ENCODE data around the gene CCDC146. TPM values are rescaled to one million over a fixed set of nuclear protein-coding genes. Genes with fewer than 3 reads are reported as not detected.

CCDC146 gene
- total RNA-seq, 1 experiment from 2014 or later = 1.1 TPM

DNA sequence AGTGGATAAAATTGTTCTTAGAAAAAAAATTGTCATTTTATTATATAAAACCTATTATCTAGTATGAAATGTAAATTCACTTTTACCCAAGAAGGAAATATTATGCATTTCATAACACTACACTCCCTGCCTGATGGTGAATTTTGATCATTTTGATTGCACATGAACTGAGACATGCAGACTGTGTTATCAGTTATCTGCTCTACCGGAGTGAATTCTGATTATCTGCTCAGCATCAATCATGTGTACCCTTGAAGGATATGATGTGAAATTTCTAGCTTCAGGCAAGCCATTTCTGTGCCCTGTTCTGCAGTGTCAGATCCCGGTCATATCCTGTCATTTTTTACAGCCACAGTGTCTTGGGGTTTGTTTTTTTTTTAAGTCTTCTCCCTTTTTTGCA lies 162.2 kb downstream of the CCDC146 start:
- no peak overlapping the region for H3K27ac Mint-ChIP-seq
- TF ChIP-seq JUN (CRISPR knock-in tag; IDR thresholded peaks at IDR 0.05) (no peak), HMGA2 (CRISPR knock-in tag; IDR thresholded peaks at IDR 0.05) (no peak), ZBTB21 (CRISPR knock-in tag; IDR thresholded peaks at IDR 0.05; ENCODE audit: borderline replicate concordance) (no peak)
- TF ChIP-seq, protein P1, sequence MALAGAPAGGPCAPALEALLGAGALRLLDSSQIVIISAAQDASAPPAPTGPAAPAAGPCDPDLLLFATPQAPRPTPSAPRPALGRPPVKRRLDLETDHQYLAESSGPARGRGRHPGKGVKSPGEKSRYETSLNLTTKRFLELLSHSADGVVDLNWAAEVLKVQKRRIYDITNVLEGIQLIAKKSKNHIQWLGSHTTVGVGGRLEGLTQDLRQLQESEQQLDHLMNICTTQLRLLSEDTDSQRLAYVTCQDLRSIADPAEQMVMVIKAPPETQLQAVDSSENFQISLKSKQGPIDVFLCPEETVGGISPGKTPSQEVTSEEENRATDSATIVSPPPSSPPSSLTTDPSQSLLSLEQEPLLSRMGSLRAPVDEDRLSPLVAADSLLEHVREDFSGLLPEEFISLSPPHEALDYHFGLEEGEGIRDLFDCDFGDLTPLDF (CRISPR knock-in tag; IDR thresholded peaks at IDR 0.05) = no peak
- TF ChIP-seq, protein P2, sequence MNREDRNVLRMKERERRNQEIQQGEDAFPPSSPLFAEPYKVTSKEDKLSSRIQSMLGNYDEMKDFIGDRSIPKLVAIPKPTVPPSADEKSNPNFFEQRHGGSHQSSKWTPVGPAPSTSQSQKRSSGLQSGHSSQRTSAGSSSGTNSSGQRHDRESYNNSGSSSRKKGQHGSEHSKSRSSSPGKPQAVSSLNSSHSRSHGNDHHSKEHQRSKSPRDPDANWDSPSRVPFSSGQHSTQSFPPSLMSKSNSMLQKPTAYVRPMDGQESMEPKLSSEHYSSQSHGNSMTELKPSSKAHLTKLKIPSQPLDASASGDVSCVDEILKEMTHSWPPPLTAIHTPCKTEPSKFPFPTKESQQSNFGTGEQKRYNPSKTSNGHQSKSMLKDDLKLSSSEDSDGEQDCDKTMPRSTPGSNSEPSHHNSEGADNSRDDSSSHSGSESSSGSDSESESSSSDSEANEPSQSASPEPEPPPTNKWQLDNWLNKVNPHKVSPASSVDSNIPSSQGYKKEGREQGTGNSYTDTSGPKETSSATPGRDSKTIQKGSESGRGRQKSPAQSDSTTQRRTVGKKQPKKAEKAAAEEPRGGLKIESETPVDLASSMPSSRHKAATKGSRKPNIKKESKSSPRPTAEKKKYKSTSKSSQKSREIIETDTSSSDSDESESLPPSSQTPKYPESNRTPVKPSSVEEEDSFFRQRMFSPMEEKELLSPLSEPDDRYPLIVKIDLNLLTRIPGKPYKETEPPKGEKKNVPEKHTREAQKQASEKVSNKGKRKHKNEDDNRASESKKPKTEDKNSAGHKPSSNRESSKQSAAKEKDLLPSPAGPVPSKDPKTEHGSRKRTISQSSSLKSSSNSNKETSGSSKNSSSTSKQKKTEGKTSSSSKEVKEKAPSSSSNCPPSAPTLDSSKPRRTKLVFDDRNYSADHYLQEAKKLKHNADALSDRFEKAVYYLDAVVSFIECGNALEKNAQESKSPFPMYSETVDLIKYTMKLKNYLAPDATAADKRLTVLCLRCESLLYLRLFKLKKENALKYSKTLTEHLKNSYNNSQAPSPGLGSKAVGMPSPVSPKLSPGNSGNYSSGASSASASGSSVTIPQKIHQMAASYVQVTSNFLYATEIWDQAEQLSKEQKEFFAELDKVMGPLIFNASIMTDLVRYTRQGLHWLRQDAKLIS (CRISPR knock-in tag; IDR thresholded peaks at IDR 0.05; ENCODE audit: borderline replicate concordance) = no peak
- TF ChIP-seq, protein P3, sequence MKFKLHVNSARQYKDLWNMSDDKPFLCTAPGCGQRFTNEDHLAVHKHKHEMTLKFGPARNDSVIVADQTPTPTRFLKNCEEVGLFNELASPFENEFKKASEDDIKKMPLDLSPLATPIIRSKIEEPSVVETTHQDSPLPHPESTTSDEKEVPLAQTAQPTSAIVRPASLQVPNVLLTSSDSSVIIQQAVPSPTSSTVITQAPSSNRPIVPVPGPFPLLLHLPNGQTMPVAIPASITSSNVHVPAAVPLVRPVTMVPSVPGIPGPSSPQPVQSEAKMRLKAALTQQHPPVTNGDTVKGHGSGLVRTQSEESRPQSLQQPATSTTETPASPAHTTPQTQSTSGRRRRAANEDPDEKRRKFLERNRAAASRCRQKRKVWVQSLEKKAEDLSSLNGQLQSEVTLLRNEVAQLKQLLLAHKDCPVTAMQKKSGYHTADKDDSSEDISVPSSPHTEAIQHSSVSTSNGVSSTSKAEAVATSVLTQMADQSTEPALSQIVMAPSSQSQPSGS (CRISPR knock-in tag; IDR thresholded peaks at IDR 0.05; ENCODE audit: borderline replicate concordance, low read depth) = no peak
- POLR2A ChIA-PET = no interaction called here

DNA sequence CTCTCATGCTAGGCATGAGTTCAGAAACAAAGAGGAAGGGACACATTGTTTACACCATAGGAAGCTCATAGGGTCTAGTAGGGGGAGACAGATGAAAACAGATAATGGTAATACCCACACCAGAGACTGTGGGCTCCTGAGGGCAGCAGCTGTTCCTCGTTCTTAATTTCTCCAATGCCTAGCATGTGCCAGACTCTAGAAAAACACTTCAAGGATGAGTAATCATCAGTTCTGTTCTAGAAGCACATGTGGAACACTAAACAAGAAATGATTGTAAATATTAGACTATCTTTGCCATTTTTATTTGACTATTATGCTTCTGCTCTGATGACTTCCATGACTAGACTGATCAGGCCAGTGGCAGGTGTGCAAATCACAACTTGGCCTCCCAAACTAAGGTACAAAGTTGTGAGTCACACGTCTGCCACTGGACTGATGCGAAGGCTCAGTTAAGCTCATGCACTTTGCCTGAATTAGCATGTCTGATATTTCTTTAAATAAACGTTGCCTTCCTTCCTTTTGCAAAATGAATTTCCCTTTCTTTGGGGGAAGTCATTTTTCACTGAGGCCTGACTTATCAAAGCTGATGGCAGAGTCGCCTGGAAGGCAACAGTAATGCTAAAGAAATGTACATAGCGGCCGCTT lies 166.4 kb downstream of the CCDC146 start:
- no peak for ATAC-seq
- TF ChIP-seq HMGA2 (CRISPR knock-in tag; IDR thresholded peaks at IDR 0.05) = no peak
- no peak for TF ChIP-seq ZNF317 (CRISPR knock-in tag; IDR thresholded peaks at IDR 0.05; ENCODE audit: borderline replicate concordance, low read depth)
- no peak for TF ChIP-seq KAT7 (CRISPR knock-in tag; IDR thresholded peaks at IDR 0.05; ENCODE audit: borderline replicate concordance)
- TF ChIP-seq, protein P4, sequence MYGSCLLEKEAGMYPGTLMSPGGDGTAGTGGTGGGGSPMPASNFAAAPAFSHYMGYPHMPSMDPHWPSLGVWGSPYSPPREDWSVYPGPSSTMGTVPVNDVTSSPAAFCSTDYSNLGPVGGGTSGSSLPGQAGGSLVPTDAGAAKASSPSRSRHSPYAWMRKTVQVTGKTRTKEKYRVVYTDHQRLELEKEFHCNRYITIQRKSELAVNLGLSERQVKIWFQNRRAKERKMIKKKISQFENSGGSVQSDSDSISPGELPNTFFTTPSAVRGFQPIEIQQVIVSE (CRISPR knock-in tag; IDR thresholded peaks at IDR 0.05; ENCODE audit: borderline replicate concordance) = no peak
- no peak for TF ChIP-seq JAZF1 (CRISPR knock-in tag; IDR thresholded peaks at IDR 0.05)
- no peak for TF ChIP-seq FOXJ3 (CRISPR knock-in tag; IDR thresholded peaks at IDR 0.05; ENCODE audit: borderline replicate concordance)
- TF ChIP-seq, protein P5, sequence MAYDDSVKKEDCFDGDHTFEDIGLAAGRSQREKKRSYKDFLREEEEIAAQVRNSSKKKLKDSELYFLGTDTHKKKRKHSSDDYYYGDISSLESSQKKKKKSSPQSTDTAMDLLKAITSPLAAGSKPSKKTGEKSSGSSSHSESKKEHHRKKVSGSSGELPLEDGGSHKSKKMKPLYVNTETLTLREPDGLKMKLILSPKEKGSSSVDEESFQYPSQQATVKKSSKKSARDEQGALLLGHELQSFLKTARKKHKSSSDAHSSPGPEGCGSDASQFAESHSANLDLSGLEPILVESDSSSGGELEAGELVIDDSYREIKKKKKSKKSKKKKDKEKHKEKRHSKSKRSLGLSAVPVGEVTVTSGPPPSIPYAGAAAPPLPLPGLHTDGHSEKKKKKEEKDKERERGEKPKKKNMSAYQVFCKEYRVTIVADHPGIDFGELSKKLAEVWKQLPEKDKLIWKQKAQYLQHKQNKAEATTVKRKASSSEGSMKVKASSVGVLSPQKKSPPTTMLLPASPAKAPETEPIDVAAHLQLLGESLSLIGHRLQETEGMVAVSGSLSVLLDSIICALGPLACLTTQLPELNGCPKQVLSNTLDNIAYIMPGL (CRISPR knock-in tag; IDR thresholded peaks at IDR 0.05) = no peak
- TF ChIP-seq, protein P6, sequence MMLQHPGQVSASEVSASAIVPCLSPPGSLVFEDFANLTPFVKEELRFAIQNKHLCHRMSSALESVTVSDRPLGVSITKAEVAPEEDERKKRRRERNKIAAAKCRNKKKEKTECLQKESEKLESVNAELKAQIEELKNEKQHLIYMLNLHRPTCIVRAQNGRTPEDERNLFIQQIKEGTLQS (CRISPR knock-in tag; conservative IDR thresholded peaks at IDR 0.05) = no peak
- no peak for TF ChIP-seq ELF4 (CRISPR knock-in tag; IDR thresholded peaks at IDR 0.05; ENCODE audit: low read depth)
- no peak for TF ChIP-seq PRRX2 (CRISPR knock-in tag; IDR thresholded peaks at IDR 0.05)
- TF ChIP-seq, protein P7, sequence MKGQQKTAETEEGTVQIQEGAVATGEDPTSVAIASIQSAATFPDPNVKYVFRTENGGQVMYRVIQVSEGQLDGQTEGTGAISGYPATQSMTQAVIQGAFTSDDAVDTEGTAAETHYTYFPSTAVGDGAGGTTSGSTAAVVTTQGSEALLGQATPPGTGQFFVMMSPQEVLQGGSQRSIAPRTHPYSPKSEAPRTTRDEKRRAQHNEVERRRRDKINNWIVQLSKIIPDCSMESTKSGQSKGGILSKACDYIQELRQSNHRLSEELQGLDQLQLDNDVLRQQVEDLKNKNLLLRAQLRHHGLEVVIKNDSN (CRISPR knock-in tag; IDR thresholded peaks at IDR 0.05) = no peak
- no peak for TF ChIP-seq RORB (CRISPR knock-in tag; IDR thresholded peaks at IDR 0.05)
- TF ChIP-seq GABPB1 (CRISPR knock-in tag; IDR thresholded peaks at IDR 0.05) = no peak
- TF ChIP-seq, protein P8, sequence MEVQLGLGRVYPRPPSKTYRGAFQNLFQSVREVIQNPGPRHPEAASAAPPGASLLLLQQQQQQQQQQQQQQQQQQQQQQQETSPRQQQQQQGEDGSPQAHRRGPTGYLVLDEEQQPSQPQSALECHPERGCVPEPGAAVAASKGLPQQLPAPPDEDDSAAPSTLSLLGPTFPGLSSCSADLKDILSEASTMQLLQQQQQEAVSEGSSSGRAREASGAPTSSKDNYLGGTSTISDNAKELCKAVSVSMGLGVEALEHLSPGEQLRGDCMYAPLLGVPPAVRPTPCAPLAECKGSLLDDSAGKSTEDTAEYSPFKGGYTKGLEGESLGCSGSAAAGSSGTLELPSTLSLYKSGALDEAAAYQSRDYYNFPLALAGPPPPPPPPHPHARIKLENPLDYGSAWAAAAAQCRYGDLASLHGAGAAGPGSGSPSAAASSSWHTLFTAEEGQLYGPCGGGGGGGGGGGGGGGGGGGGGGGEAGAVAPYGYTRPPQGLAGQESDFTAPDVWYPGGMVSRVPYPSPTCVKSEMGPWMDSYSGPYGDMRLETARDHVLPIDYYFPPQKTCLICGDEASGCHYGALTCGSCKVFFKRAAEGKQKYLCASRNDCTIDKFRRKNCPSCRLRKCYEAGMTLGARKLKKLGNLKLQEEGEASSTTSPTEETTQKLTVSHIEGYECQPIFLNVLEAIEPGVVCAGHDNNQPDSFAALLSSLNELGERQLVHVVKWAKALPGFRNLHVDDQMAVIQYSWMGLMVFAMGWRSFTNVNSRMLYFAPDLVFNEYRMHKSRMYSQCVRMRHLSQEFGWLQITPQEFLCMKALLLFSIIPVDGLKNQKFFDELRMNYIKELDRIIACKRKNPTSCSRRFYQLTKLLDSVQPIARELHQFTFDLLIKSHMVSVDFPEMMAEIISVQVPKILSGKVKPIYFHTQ (CRISPR knock-in tag; IDR thresholded peaks at IDR 0.05) = no peak
- TF ChIP-seq, protein P9, sequence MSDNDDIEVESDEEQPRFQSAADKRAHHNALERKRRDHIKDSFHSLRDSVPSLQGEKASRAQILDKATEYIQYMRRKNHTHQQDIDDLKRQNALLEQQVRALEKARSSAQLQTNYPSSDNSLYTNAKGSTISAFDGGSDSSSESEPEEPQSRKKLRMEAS (CRISPR knock-in tag; IDR thresholded peaks at IDR 0.05) = no peak

More for the DNA sequence above, 162.2 kb downstream of the CCDC146 start:
- DNase-seq (ENCODE audit: low spot score) (no peak), ATAC-seq (no peak)
- Mint-ChIP-seq H3K27me3 (ENCODE audit: low read depth) (peaks cover 3% of the 10 kb centered on the region), H3K4me1 (no peaks in the 10 kb centered on the region), H3K36me3 (no peaks in the 10 kb centered on the region), H3K9me3 (peaks cover 15% of the 10 kb centered on the region), H3K4me3 (no peak overlapping the region)
- CTCF ChIA-PET = interaction anchor here (0.7 kb wide), 1 partner anchor 38 kb away, joined by 3 read pairs; no protein-coding TSS in a partner anchor

More for the DNA sequence above, 166.4 kb downstream of the CCDC146 start:
- Mint-ChIP-seq H3K36me3 (no peaks in the 10 kb centered on the region), H3K4me3 (no peak overlapping the region), H3K9me3 (peaks cover 15% of the 10 kb centered on the region), H3K4me1 (no peaks in the 10 kb centered on the region), H3K27me3 (ENCODE audit: low read depth) (peaks cover 3% of the 10 kb centered on the region), H3K27ac (0 out of 2 replicates have a peak overlapping the region, but pooled peaks have one; percentile 62)
- ChIA-PET POLR2A (interaction anchor here (0.9 kb wide), 1 partner anchor 39 kb away, joined by 4 read pairs; no protein-coding TSS in a partner anchor), CTCF (no interaction called here)
- no peak for DNase-seq (ENCODE audit: low spot score)

All from WTC11 (cell line).